H9 (cell line): Measurements from ENCODE around the gene NDE1. TPM values are rescaled to one million over a fixed set of nuclear protein-coding genes. Genes with fewer than 3 reads are reported as not detected.

Experiments
- DNase-seq: peaks from one replicate; pipeline ENCODE4 v3.0.0-alpha.2; 2017
- H2AFZ ChIP-seq: one replicate; pipeline ENCODE4 v1.6.1; 2013; ENCODE audit warnings: mild to moderate bottlenecking, low read length, control low read depth, moderate library complexity
- H2AK5ac ChIP-seq: 2 replicates; pipeline ENCODE4 v1.6.1; 2013; ENCODE audit warnings: low read length, control low read depth, mixed read lengths; ENCODE audit not compliant: insufficient read length
- H2BK120ac ChIP-seq: one replicate; pipeline ENCODE4 v1.6.1; 2013; ENCODE audit warnings: low read depth, mild to moderate bottlenecking, low read length, control low read depth, inconsistent platforms; ENCODE audit not compliant: poor library complexity, severe bottlenecking
- H2BK12ac ChIP-seq: 2 replicates; pipeline ENCODE4 v1.6.1; 2013; ENCODE audit warnings: low read length, control low read depth, mixed read lengths, low read depth; ENCODE audit not compliant: insufficient read length
- H2BK15ac ChIP-seq: 2 replicates; pipeline ENCODE4 v1.6.1; 2013; ENCODE audit warnings: low read depth, low read length, control low read depth
- H2BK20ac ChIP-seq: one replicate; pipeline ENCODE4 v1.6.1; 2013; ENCODE audit warnings: low read depth, mild to moderate bottlenecking, low read length, control low read depth, inconsistent platforms; ENCODE audit not compliant: poor library complexity, severe bottlenecking
- H2BK5ac ChIP-seq: 2 replicates; pipeline ENCODE4 v1.6.1; 2013; ENCODE audit warnings: low read length, control low read depth, mixed read lengths; ENCODE audit not compliant: insufficient read length
- H3K14ac ChIP-seq: 2 replicates; pipeline ENCODE4 v1.6.1; 2013; ENCODE audit warnings: low read length, control low read depth; ENCODE audit not compliant: insufficient read depth
- H3K18ac ChIP-seq: 2 replicates; pipeline ENCODE4 v1.6.1; 2013; ENCODE audit warnings: low read depth, mild to moderate bottlenecking, mixed read lengths, low read length, control low read depth; ENCODE audit not compliant: insufficient read length
- H3K23ac ChIP-seq: 2 replicates; pipeline ENCODE4 v1.6.1; 2013; ENCODE audit warnings: low read length, control low read depth, mixed read lengths, low read depth; ENCODE audit not compliant: insufficient read length
- H3K23me2 ChIP-seq: 2 replicates; pipeline ENCODE4 v1.6.1; 2013; ENCODE audit warnings: low read depth, mild to moderate bottlenecking, mixed read lengths, low read length, control low read depth; ENCODE audit not compliant: insufficient read length, poor library complexity, severe bottlenecking
- H3K27ac ChIP-seq: 2 replicates; pipeline ENCODE4 v1.5.1; 2013; ENCODE audit warnings: low read length, control low read depth, mixed read lengths, low read depth; ENCODE audit not compliant: insufficient read length
- H3K27me3 ChIP-seq: 2 replicates; pipeline ENCODE4 v1.6.1; 2013; ENCODE audit warnings: low read length, control low read depth, inconsistent platforms; ENCODE audit not compliant: insufficient read depth
- H3K4ac ChIP-seq: 2 replicates; pipeline ENCODE4 v1.6.1; 2013; ENCODE audit warnings: low read depth, mild to moderate bottlenecking, control low read depth, inconsistent platforms, low read length, moderate library complexity
- H3K4me1 ChIP-seq: 2 replicates; pipeline ENCODE4 v1.6.1; 2013; ENCODE audit warnings: low read length, control low read depth, inconsistent platforms; ENCODE audit not compliant: insufficient read depth
- H3K4me2 ChIP-seq: 2 replicates; pipeline ENCODE4 v1.6.1; 2013; ENCODE audit warnings: low read length, control low read depth, mixed read lengths; ENCODE audit not compliant: insufficient read length, insufficient read depth
- H3K56ac ChIP-seq: 2 replicates; pipeline ENCODE4 v1.6.1; 2013; ENCODE audit warnings: low read depth, mild to moderate bottlenecking, mixed read lengths, low read length, control low read depth; ENCODE audit not compliant: insufficient read length
- H3K79me1 ChIP-seq: 2 replicates; pipeline ENCODE4 v1.6.1; 2013; ENCODE audit warnings: low read depth, mild to moderate bottlenecking, moderate library complexity, low read length, control low read depth, inconsistent platforms; ENCODE audit not compliant: insufficient read depth, poor library complexity, severe bottlenecking
- H3K79me2 ChIP-seq: 2 replicates; pipeline ENCODE4 v1.6.1; 2013; ENCODE audit warnings: low read length, control low read depth, inconsistent platforms; ENCODE audit not compliant: insufficient read depth
- H3K9ac ChIP-seq: 2 replicates; pipeline ENCODE4 v1.6.1; 2013; ENCODE audit warnings: low read length, control low read depth, mixed read lengths; ENCODE audit not compliant: insufficient read length; ENCODE audit errors: extremely low read depth
- H3K9me3 ChIP-seq: one replicate; pipeline ENCODE4 v1.6.1; 2013; ENCODE audit warnings: low read depth, low read length, inconsistent platforms; ENCODE audit not compliant: control insufficient read depth
- H3T11ph ChIP-seq: one replicate; pipeline ENCODE4 v1.6.1; 2013; ENCODE audit warnings: mild to moderate bottlenecking, low read length, control low read depth, inconsistent platforms
- H4K20me1 ChIP-seq: one replicate; pipeline ENCODE4 v1.6.1; 2013; ENCODE audit not compliant: control insufficient read depth, insufficient read length, insufficient read depth
- H4K5ac ChIP-seq: 2 replicates; pipeline ENCODE4 v1.6.1; 2013; ENCODE audit warnings: low read depth, mild to moderate bottlenecking, mixed read lengths, low read length, control low read depth; ENCODE audit not compliant: insufficient read length
- H4K8ac ChIP-seq: replicated peaks from 2 replicates; pipeline ENCODE4 v1.6.1; 2013; ENCODE audit warnings: low read length, control low read depth, mixed read lengths, low read depth; ENCODE audit not compliant: insufficient read length
- H4K91ac ChIP-seq: 2 replicates; pipeline ENCODE4 v1.6.1; 2013; ENCODE audit warnings: low read depth, mild to moderate bottlenecking, moderate library complexity, mixed read lengths, low read length, control low read depth; ENCODE audit not compliant: insufficient read length
- H3K27ac Mint-ChIP-seq, 3 experiments: 2 replicates in 2 of 3; 3 replicates in 1 of 3; pipeline ENCODE4 v1.8.0; 2020 to 2021; ENCODE audit warnings: mixed read lengths in 3 of 3, mild to moderate bottlenecking in 1 of 3, moderate library complexity in 1 of 3
- H3K27me3 Mint-ChIP-seq: 2 replicates; pipeline ENCODE4 v1.8.0; 2021; ENCODE audit warnings: low read depth, mild to moderate bottlenecking, moderate library complexity, mixed read lengths
- H3K36me3 Mint-ChIP-seq, 3 experiments: 2 replicates in 2 of 3; 3 replicates in 1 of 3; pipeline ENCODE4 v1.8.0; 2020 to 2021; ENCODE audit warnings: low read depth in 3 of 3, mixed read lengths in 3 of 3; ENCODE audit not compliant: insufficient read depth in 1 of 3
- H3K4me1 Mint-ChIP-seq, 2 experiments: 2 replicates each; pipeline ENCODE4 v1.8.0; 2020; ENCODE audit warnings: mixed read lengths in 2 of 2
- H3K4me3 Mint-ChIP-seq, 2 experiments: 2 replicates in 1 of 2; 3 replicates in 1 of 2; pipeline ENCODE4 v1.8.0; 2020 to 2021; ENCODE audit warnings: mild to moderate bottlenecking in 2 of 2, mixed read lengths in 2 of 2, moderate library complexity in 1 of 2
- H3K9me3 Mint-ChIP-seq, 2 experiments: 2 replicates in 1 of 2; 3 replicates in 1 of 2; pipeline ENCODE4 v1.8.0; 2020; ENCODE audit warnings: mild to moderate bottlenecking in 2 of 2, mixed read lengths in 2 of 2, moderate library complexity in 1 of 2
- WGBS: extraction: QIAGEN DNeasy Blood & Tissue Kit; methylation state at CpG from one replicate; pipeline ENCODE4 v1.1.7; 2013; ENCODE audit warnings: missing lambda C conversion rate, low lambda C conversion rate, mixed read lengths; ENCODE audit not compliant: insufficient read length; ENCODE audit errors: extremely low coverage; 5-methylcytosine and 5-hydroxymethylcytosine counted together
- total RNA-seq: library from RNA; stranded (reverse); gene quantifications from 2 replicates; pipeline ENCODE4 v1.2.1, GENCODE V29; 2021
- TF ChIP-seq, protein P1 (sequence below): fragments of 200-600 bp; sonication (generic); conservative IDR thresholded peaks from 3 replicates; pipeline ENCODE4 v1.8.0; 2021; ENCODE audit warnings: antibody characterized with exemption, mild to moderate bottlenecking

The NDE1 gene
- total RNA-seq, 1 experiment from 2014 or later: 49.6 TPM

DNA sequence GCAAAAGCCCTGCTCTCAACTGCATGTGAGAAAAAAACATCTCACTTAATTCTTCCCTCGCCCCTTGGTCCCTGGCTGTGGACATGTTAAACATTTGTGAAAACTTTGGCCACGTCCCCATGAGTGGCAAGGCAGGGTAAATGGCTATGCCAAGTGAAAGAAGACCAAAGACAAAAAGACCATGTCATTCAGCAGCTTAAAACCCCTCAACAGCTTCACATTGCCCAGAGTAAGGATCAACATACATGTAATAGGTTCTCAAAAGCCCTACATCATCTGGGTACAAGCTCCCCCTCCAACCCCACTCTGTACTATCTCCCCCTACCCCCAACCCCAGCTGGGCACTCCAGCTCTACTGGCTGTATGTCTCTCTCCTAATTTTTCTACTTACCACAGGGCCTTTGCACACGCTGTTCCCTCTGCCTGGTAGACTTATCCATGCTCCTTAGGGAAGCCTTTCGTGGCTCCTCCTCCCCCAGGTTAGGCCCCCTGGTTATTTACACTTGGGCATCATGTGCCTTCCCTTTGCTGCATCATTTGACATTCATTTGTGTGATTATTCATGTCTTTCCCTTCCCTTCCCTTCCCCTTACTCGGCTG lies 75.7 kb downstream of the NDE1 start:
- Mint-ChIP-seq H3K27me3 (peaks cover 1% of the 10 kb centered on the region; the same call in 1 of the 2 replicates), H3K4me3 (no peak overlapping the region; a peak in 1 of 5 replicates), H3K27ac (no peak overlapping the region), H3K36me3 (peaks cover 14 to 22% (median 21%) of the 10 kb centered on the region in 3 experiments), H3K9me3 (no peaks in the 10 kb centered on the region), H3K4me1 (peaks cover 0 to 2% of the 10 kb centered on the region in 2 experiments; a peak in 1 of 4 replicates)
- Histone ChIP-seq H2BK5ac (no peak overlapping the region), H2BK120ac (no peak overlapping the region), H3K56ac (no peak overlapping the region), H2AK5ac (no peak overlapping the region), H4K8ac (no peak overlapping the region), H3K79me2 (no peaks in the 10 kb centered on the region), H4K5ac (no peak overlapping the region), H3K9me3 (no peaks in the 10 kb centered on the region), H3K4me2 (no peak overlapping the region), H2AFZ (no peak overlapping the region), H3K4ac (no peak overlapping the region), H3K14ac (no peak overlapping the region), H2BK20ac (no peak overlapping the region), H4K20me1 (no peaks in the 10 kb centered on the region), H4K91ac (no peak overlapping the region), H3K18ac (no peak overlapping the region), H3K23me2 (no peaks in the 10 kb centered on the region), H3T11ph (no peak overlapping the region), H3K9ac (no peak overlapping the region), H2BK15ac (no peak overlapping the region), H3K79me1 (no peaks in the 10 kb centered on the region), H2BK12ac (no peak overlapping the region), H3K27me3 (no peaks in the 10 kb centered on the region), H3K23ac (no peak overlapping the region), H3K4me1 (no peaks in the 10 kb centered on the region), H3K27ac (no peak overlapping the region)
- DNase-seq: no peak
- no CpG with 5 or more reads among the region's 5 CpGs for WGBS
- TF ChIP-seq, protein P1, sequence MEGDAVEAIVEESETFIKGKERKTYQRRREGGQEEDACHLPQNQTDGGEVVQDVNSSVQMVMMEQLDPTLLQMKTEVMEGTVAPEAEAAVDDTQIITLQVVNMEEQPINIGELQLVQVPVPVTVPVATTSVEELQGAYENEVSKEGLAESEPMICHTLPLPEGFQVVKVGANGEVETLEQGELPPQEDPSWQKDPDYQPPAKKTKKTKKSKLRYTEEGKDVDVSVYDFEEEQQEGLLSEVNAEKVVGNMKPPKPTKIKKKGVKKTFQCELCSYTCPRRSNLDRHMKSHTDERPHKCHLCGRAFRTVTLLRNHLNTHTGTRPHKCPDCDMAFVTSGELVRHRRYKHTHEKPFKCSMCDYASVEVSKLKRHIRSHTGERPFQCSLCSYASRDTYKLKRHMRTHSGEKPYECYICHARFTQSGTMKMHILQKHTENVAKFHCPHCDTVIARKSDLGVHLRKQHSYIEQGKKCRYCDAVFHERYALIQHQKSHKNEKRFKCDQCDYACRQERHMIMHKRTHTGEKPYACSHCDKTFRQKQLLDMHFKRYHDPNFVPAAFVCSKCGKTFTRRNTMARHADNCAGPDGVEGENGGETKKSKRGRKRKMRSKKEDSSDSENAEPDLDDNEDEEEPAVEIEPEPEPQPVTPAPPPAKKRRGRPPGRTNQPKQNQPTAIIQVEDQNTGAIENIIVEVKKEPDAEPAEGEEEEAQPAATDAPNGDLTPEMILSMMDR: no peak
